Measurements from ENCODE around the gene TSPAN13. TPM values are rescaled to one million over a fixed set of nuclear protein-coding genes. Genes with fewer than 3 reads are reported as not detected.

The TSPAN13 gene
- total and polyA plus RNA-seq, 8 donors: 112 to 266 (median 136) TPM

DNA sequence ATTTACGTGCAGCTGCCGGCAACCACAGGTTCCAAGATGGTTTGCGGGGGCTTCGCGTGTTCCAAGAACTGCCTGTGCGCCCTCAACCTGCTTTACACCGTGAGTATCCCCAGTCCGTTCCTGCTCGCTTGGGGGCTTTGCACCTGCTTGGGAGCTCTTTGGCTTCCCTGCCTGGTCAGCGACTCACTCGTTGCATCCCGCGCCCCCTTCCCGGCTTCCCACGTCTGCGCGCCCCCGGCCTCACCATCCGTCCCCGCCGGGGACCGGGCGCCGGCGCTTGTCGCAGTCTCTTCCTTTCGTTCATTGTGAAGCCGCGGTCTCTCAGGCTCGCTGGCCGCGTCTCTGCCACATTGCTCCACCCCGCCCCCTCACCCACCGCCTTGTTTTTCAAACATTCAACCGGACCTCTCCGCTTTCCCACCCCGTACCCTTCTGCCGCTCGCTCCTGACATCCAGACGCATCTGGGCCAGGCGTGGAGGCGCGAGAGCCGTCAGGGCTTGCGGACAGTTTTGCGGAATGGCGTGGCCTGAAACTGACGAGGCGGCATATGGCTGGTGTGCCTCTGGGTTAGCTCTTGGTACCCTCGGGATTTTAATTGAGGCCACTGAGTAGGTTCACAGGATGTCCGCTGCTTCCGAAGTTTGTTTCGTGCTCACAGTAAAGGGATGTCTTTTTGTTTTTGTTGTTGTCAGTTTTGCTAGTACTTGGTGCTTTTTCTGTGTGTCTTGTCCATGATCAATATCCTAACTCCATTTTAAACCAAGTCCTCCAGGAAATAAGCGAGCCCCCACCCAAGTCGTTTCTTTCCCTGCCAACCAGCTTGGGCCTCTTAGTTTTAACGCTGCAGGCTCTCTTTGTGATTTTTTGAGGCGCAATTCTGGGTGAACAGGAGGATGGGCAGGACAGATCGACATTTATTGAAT is 639 bp downstream of the TSPAN13 start:
- H3K4me3 ChIP-seq: peak overlapping the region; percentile 65 to 89
- peaks cover 0 to 12% of the 10 kb centered on the region in 2 donors for H3K4me1 ChIP-seq
- DNase-seq (peak in 3 of 4 donors; percentile 44 to 85 (median 45)), ATAC-seq (peak; percentile 32)
- H3K27ac ChIP-seq: peak overlapping the region; percentile 73 to 79
- peaks cover 0 to 20% of the 10 kb centered on the region in 2 donors for H3K27me3 ChIP-seq
- TF ChIP-seq CTCF (IDR thresholded peaks at IDR 0.05): no peak
- no peaks in the 10 kb centered on the region for H3K36me3 ChIP-seq
- intact Hi-C loops (cut with DNase I): no loop called here
- H3K9me3 ChIP-seq: no peaks in the 10 kb centered on the region

DNA sequence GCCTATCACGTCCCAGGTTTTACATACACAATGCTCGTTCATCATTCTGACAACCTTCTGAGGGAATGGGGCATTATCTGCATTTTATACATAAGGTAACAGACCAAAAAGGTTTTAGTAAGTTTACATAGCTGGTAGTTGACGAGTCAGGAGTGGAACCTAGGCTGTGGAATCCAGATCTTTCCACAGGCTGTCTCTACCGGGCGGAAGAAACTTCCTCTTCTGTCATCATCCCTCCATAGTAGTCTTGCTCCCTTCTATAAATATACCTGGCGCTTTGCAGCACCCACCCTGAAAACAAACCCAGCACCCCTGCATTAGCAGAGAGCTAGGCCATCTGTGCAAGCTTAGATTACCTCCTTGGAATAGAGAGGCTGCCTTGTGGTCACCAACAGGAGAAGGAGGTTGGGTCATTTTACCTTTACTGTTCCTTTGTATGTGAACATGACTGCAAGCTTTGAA is 1.3 kb downstream of the TSPAN13 start:
- H3K27me3 ChIP-seq: peaks cover 0 to 20% of the 10 kb centered on the region in 2 donors
- DNase-seq (no peak), ATAC-seq (peak; percentile 20)
- peak overlapping the region; percentile 73 to 79 for H3K27ac ChIP-seq
- no peak for TF ChIP-seq CTCF (IDR thresholded peaks at IDR 0.05)
- peak overlapping the region; percentile 65 to 89 for H3K4me3 ChIP-seq
- peaks cover 0 to 12% of the 10 kb centered on the region in 2 donors for H3K4me1 ChIP-seq
- no peaks in the 10 kb centered on the region for H3K36me3 ChIP-seq
- H3K9me3 ChIP-seq: no peaks in the 10 kb centered on the region
- intact Hi-C loops (cut with DNase I): no loop called here

- Histone ChIP-seq H3K4me3 (peak overlapping the region; percentile 65 to 89), H3K9me3 (no peaks in the 10 kb centered on the region), H3K4me1 (peaks cover 0 to 12% of the 10 kb centered on the region in 2 donors), H3K27me3 (peaks cover 0 to 20% of the 10 kb centered on the region in 2 donors), H3K36me3 (no peaks in the 10 kb centered on the region), H3K27ac (peak overlapping the region; percentile 73 to 79)
- no peak for TF ChIP-seq CTCF (IDR thresholded peaks at IDR 0.05)
- DNase-seq (no peak), ATAC-seq (peak; percentile 59)
- intact Hi-C loops (cut with DNase I): no loop called here
Measured at GRCh38 chr7:16755397-16755796, 1.8 kb downstream of the TSPAN13 start.

DNA sequence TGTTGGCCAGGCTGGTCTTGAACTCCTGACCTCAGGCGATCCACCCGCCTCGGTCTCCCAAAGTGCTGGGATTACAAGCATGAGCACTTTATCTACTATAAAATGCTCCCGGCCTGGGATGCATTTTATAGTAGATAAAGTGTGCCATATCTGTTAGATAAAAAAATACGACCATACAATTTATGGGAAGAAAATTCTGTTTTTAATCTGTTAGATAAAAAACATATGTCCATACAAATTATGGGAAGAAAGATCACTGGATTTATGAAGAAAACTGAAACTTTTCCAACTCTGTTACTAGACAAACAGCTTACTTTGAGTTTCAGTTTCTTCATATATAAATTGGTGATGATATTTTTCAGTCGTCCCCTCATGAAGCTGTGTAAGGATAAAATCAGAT is 4.5 kb downstream of the TSPAN13 start:
- DNase-seq (no peak), ATAC-seq (no peak)
- TF ChIP-seq CTCF (IDR thresholded peaks at IDR 0.05): no peak
- Histone ChIP-seq H3K9me3 (no peaks in the 10 kb centered on the region), H3K27ac (no peak overlapping the region), H3K4me1 (peaks cover 0 to 12% of the 10 kb centered on the region in 2 donors), H3K4me3 (no peak overlapping the region), H3K27me3 (peaks cover 0 to 20% of the 10 kb centered on the region in 2 donors), H3K36me3 (no peaks in the 10 kb centered on the region)
- intact Hi-C loops (cut with DNase I): no loop called here

Data from left lung (tissue), 10 donors.